ENCODE measurements around the gene COG4.

The COG4 gene

DNA sequence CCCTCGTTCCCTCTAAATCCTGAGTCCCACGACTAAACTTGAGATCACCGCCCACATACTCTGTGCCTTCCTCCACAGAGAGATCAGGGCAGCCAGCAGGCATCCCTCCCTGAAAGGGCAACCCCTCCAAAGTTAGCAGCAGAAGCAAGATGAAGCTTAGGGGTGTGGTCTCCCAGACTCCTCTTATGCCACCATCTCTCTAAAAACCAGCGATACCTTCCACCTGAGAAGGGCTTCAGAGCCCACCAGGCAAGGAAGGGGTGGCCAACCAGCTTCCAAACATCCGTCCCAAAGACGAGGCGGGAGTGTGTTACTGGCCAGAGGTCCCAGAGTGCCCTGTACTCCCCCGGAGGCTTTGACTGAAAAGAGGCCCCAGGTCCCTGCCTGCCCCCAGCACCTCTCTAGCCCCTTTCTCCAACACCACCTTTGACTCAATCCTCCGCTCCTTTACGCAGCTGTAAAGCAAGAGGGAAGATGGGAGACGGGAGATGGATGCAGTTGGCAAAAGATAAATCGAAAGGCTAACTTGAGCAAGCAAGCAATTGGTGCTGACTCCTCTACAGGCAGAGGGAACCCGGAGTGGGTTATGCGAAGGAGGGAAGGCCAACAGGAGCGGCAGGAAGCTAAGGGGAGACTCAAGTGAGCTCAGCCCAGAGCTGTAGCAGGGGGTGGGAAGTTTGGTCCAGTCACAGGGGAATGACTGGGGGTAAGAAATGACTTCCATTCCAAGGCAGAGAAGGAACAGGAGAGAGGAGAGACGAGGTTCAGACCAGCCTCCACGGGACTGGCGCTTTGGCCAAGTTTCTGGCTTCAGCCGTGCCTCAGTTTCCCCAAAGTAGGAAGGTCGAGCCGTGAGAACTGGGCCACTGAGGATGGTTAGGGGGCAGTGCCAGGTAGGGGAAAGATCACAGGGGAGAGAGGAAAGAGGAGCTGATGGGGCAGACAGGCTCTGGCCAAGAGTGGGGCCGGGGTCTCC lies 85.5 kb downstream of the COG4 start (continued):
- no peak for TF ChIP-seq ZNF623 (tag by site-specific recombination; IDR thresholded peaks at IDR 0.05)
- TF ChIP-seq GLIS1 (tag by site-specific recombination; IDR thresholded peaks at IDR 0.05) = peak; percentile 13; the same call in 1 of the 2 replicates
- peak; percentile 97; the same call in 1 of the 2 replicates for TF ChIP-seq ZNF610 (tag by site-specific recombination; IDR thresholded peaks at IDR 0.05; ENCODE audit: borderline replicate concordance)

DNA sequence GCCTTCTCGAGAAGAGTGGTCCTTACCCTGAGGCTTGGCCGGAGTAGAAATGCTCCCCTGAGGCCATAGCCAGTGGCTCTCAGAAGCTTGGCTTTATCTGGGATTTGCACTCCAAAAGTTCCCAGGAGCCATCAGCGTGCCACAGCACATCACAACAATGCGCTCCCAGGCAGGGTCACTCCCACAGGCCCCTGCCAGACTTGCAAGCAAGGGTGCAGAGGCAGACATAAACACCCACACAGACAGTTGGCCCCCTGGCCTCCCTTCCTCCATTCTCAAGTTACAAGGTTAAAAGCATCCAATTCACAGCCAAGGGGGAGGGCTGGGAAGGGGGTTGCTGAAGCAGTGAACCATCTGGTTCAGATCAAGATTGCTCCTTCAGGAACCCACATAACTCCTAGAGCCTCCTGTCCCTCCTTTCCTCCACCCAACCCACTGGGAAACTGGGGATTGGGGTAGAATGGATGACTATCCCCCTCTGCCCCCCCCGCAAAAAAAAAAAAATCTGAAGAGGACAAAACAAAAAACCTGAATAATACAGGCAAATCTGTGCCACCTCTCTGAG lies 86.3 kb downstream of the COG4 start:
- ChIA-PET CTCF (interaction anchor here (1.3 kb wide), 1 partner anchor 56 kb away, joined by 4 read pairs; no protein-coding TSS in a partner anchor), POLR2A (interaction anchor here (0.6 to 6.0 kb wide), 4 partner anchors 9 to 57 kb away, joined by 4 to 31 read pairs (median 18); partner anchors contain the start of gene FCSK)
- H3K36me3 ChIP-seq (ENCODE audit: control insufficient read depth in 2 of 2, insufficient read depth in 1 of 2, low read length in 2 of 2) = peaks cover 0 to 13% of the 10 kb centered on the region in 2 experiments; a peak in 1 of 3 replicates
- H3K9me3 ChIP-seq (ENCODE audit: control insufficient read depth, insufficient read depth, low read depth, low read length) = no peaks in the 10 kb centered on the region
- peak overlapping the region; percentile 71 for H3K27ac ChIP-seq (ENCODE audit: extremely low read depth, low read depth, low read length)
- peak overlapping the region; percentile 52 for H3K4me3 ChIP-seq (ENCODE audit: low read depth, low read length)
- peaks cover 7% of the 10 kb centered on the region for H3K4me1 ChIP-seq (ENCODE audit: control insufficient read depth, insufficient read depth, low read length)
- TF ChIP-seq ZNF701 (tag by site-specific recombination; IDR thresholded peaks at IDR 0.05) (no peak), HOXD13 (CRISPR knock-in tag; IDR thresholded peaks at IDR 0.05; ENCODE audit: borderline replicate concordance) (no peak), ZNF654 (tag by site-specific recombination; IDR thresholded peaks at IDR 0.05; ENCODE audit: low read depth) (no peak), ZNF114 (tag by site-specific recombination; IDR thresholded peaks at IDR 0.05) (no peak), TRIM28 (IDR thresholded peaks at IDR 0.05; ENCODE audit: borderline replicate concordance, low read length) (peak; percentile 63; the same call in 1 of the 2 replicates), ZNF335 (tag by site-specific recombination; conservative IDR thresholded peaks at IDR 0.05) (no peak), ZNF830 (tag by site-specific recombination; IDR thresholded peaks at IDR 0.05; ENCODE audit: low read depth) (no peak), ZNF514 (tag by site-specific recombination; IDR thresholded peaks at IDR 0.05) (no peak), ZFHX2 (tag by site-specific recombination; conservative IDR thresholded peaks at IDR 0.05) (peak; percentile 96), ZNF211 (tag by site-specific recombination; IDR thresholded peaks at IDR 0.05; ENCODE audit: low read depth) (no peak), GFI1B (tag by site-specific recombination; IDR thresholded peaks at IDR 0.05) (no peak; the same call in 1 of the 2 replicates), ZBTB17 (tag by site-specific recombination; IDR thresholded peaks at IDR 0.05) (no peak), ZNF24 (tag by site-specific recombination; IDR thresholded peaks at IDR 0.05) (peak; percentile 44; the same call in 1 of the 2 replicates), ZNF76 (tag by site-specific recombination; IDR thresholded peaks at IDR 0.05; ENCODE audit: borderline replicate concordance, low read depth) (no peak), KLF1 (tag by site-specific recombination; IDR thresholded peaks at IDR 0.05) (0 out of 2 replicates have a peak, but pooled peaks have one; percentile 11), ZNF837 (tag by site-specific recombination; IDR thresholded peaks at IDR 0.05) (no peak), ZXDB (tag by site-specific recombination; IDR thresholded peaks at IDR 0.05) (peak; percentile 97), ZNF785 (tag by site-specific recombination; IDR thresholded peaks at IDR 0.05) (no peak), YY2 (tag by site-specific recombination; IDR thresholded peaks at IDR 0.05) (no peak), ZFP37 (tag by site-specific recombination; IDR thresholded peaks at IDR 0.05) (no peak), PRDM1 (tag by site-specific recombination; IDR thresholded peaks at IDR 0.05) (no peak), ZNF664 (tag by site-specific recombination; IDR thresholded peaks at IDR 0.05) (no peak; the same call in 1 of the 2 replicates), SP3 (tag by site-specific recombination; IDR thresholded peaks at IDR 0.05) (no peak), ZNF585B (tag by site-specific recombination; IDR thresholded peaks at IDR 0.05) (no peak), ZNF548 (tag by site-specific recombination; IDR thresholded peaks at IDR 0.05) (no peak), ZNF292 (tag by site-specific recombination; IDR thresholded peaks at IDR 0.05; ENCODE audit: borderline replicate concordance, low read depth) (no peak)
- TF ChIP-seq, protein P1, sequence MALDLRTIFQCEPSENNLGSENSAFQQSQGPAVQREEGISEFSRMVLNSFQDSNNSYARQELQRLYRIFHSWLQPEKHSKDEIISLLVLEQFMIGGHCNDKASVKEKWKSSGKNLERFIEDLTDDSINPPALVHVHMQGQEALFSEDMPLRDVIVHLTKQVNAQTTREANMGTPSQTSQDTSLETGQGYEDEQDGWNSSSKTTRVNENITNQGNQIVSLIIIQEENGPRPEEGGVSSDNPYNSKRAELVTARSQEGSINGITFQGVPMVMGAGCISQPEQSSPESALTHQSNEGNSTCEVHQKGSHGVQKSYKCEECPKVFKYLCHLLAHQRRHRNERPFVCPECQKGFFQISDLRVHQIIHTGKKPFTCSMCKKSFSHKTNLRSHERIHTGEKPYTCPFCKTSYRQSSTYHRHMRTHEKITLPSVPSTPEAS (tag by site-specific recombination; IDR thresholded peaks at IDR 0.05) = no peak
- TF ChIP-seq, protein P2, sequence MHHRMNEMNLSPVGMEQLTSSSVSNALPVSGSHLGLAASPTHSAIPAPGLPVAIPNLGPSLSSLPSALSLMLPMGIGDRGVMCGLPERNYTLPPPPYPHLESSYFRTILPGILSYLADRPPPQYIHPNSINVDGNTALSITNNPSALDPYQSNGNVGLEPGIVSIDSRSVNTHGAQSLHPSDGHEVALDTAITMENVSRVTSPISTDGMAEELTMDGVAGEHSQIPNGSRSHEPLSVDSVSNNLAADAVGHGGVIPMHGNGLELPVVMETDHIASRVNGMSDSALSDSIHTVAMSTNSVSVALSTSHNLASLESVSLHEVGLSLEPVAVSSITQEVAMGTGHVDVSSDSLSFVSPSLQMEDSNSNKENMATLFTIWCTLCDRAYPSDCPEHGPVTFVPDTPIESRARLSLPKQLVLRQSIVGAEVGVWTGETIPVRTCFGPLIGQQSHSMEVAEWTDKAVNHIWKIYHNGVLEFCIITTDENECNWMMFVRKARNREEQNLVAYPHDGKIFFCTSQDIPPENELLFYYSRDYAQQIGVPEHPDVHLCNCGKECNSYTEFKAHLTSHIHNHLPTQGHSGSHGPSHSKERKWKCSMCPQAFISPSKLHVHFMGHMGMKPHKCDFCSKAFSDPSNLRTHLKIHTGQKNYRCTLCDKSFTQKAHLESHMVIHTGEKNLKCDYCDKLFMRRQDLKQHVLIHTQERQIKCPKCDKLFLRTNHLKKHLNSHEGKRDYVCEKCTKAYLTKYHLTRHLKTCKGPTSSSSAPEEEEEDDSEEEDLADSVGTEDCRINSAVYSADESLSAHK (tag by site-specific recombination; IDR thresholded peaks at IDR 0.05) = no peak
- TF ChIP-seq, protein P3, sequence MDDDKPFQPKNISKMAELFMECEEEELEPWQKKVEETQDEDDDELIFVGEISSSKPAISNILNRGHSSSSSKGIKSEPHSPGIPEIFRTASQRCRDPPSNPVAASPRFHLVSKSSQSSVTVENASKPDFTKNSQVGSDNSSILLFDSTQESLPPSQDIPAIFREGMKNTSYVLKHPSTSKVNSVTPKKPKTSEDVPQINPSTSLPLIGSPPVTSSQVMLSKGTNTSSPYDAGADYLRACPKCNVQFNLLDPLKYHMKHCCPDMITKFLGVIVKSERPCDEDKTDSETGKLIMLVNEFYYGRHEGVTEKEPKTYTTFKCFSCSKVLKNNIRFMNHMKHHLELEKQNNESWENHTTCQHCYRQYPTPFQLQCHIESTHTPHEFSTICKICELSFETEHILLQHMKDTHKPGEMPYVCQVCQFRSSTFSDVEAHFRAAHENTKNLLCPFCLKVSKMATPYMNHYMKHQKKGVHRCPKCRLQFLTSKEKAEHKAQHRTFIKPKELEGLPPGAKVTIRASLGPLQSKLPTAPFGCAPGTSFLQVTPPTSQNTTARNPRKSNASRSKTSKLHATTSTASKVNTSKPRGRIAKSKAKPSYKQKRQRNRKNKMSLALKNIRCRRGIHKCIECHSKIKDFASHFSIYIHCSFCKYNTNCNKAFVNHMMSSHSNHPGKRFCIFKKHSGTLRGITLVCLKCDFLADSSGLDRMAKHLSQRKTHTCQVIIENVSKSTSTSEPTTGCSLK (tag by site-specific recombination; IDR thresholded peaks at IDR 0.05) = no peak
